ENCODE results near the gene NKX2-8. TPM values are rescaled to one million over a fixed set of nuclear protein-coding genes. Genes with fewer than 3 reads are reported as not detected.

The NKX2-8 gene
- 1.5 to 4.0 TPM (median 3.1 TPM) in 5 replicates for total RNA-seq (2022; extraction: Qiagen RNA extraction)

DNA sequence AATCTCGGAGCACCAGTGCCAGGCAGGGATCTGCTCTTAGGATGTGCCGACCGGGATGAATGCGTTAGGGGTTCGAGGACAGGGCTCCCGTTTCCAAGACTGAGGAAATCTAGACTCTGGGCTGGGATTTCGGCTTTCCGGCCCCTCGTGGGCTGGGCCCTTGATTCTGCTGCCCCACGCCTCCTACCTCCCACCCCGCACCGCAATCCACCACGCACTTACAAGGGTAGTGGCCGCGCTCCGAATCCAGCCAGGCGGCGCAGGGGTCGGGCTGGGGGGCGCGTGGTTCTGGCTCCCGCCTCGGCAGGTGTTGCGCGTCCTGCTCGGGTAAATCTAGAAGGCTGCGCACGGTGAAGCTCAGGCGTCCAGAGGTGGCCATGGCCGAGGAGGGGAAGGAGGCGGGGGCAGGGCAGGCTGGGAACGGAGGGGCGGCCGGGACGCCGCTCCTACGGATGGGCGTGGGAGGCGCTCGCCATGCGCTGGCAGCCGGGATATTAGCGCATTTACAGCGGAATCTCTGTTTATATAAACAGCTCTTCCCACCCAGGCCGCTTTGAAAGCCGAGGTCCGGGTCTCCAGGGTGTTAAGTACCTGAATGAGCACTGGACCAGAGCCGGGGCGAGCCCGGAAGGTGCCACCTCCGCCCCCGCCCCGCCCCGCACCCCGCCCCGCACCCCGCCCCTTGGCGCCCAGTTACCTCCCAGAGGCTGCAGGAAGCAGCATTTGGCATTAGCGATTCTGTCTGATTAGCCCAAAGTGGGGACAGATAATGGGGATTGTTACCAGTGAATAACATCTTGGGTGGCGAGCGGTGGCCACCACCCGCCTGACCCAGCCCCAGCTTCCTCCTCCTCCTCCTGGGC, at the start of gene NKX2-8:
NKX2-8 (minus strand) TSS at position 604 of the 863 bp plus-strand sequence; CDS start at position 379, 225 bp downstream.

Other genes starting within 250 kb of the NKX2-8 start
- 0.05 to 0.10 TPM in 2 of 5 replicates, not detected in the others for gene NKX2-1, start 62.4 kb downstream of the NKX2-8 start, total RNA-seq (2022; extraction: Qiagen RNA extraction)
- 2.5 to 3.5 TPM (median 3.0 TPM) in 5 replicates for gene PAX9, start 79.2 kb upstream of the NKX2-8 start, total RNA-seq (2022; extraction: Qiagen RNA extraction)